Keratinocyte (primary cell): Measurements from ENCODE around the gene CUTA.

Source experiments
- CTCF ChIP-seq, 3 experiments: IDR thresholded peaks in 1 of 3; conservative IDR thresholded peaks in 1 of 3; optimal IDR thresholded peaks in 1 of 3; 2 replicates in 2 of 3; 3 replicates in 1 of 3; pipeline versions ENCODE3 to v1.5.1; 2011; ENCODE audit warnings: low read length in 3 of 3, mild to moderate bottlenecking in 3 of 3, moderate library complexity in 2 of 3, control low read depth in 1 of 3, inconsistent platforms in 1 of 3; ENCODE audit not compliant: insufficient read depth in 2 of 3; ENCODE audit errors: extremely low read depth in 1 of 3
- EZH2 ChIP-seq: IDR thresholded peaks from one replicate; pipeline ENCODE4 v1.6.1; 2012; ENCODE audit warnings: inconsistent platforms, mild to moderate bottlenecking, low read length, moderate library complexity

- TF ChIP-seq CTCF (optimal IDR thresholded peaks at IDR 0.05 in 1 of 3, IDR thresholded peaks at IDR 0.05 in 1 of 3, conservative IDR thresholded peaks at IDR 0.05 in 1 of 3; ENCODE audit: extremely low read depth in 1 of 3, insufficient read depth in 2 of 3, low read length in 3 of 3) (no peak), EZH2 (no peak)
Measured at GRCh38 chr6:33420491-33421343, 2.8 kb upstream of the CUTA start.
